Thoracic aorta (tissue), 2 donors: ENCODE data around the gene MARCHF6. TPM values are rescaled to one million over a fixed set of nuclear protein-coding genes. Genes with fewer than 3 reads are reported as not detected.
A peak's percentile ranks its signal among the peaks of the same experiment; 100 is the strongest.

ENCODE experiments used
- ATAC-seq: fragments of 150-250 bp; one replicate; pipeline ENCODE4 v1.8.0; 2017; ENCODE audit warnings: low read depth; ENCODE audit not compliant: insufficient number of reproducible peaks, low FRiP score
- DNase-seq: peaks from one replicate; pipeline ENCODE4 v3.0.0-alpha.2; 2020; ENCODE audit warnings: low spot score
- H3K27ac ChIP-seq, 2 donors: fragments of 200-600 bp; sonication (generic); 1 replicate in 1 of 2; 2 replicates in 1 of 2; pipeline ENCODE4 v1.5.1; 2016; ENCODE audit warnings: mild to moderate bottlenecking in 2 of 2, moderate library complexity in 2 of 2
- H3K27me3 ChIP-seq: fragments of 200-600 bp; sonication (generic); replicated peaks from 2 replicates; pipeline ENCODE4 v1.6.0; 2016; ENCODE audit warnings: mild to moderate bottlenecking; ENCODE audit not compliant: insufficient read depth
- H3K36me3 ChIP-seq: fragments of 200-600 bp; sonication (generic); one replicate; pipeline ENCODE4 v1.5.1; 2016
- H3K4me1 ChIP-seq, 2 donors: fragments of 200-600 bp; sonication (generic); 1 replicate in 1 of 2; 2 replicates in 1 of 2; pipeline versions ENCODE4 v1.5.1 to v1.6.0; 2016; ENCODE audit warnings: low read depth in 2 of 2, mild to moderate bottlenecking in 1 of 2; ENCODE audit not compliant: control insufficient read depth in 1 of 2
- H3K4me3 ChIP-seq: fragments of 200-600 bp; sonication (generic); 2 replicates; pipeline ENCODE4 v1.5.1; 2016; ENCODE audit warnings: mild to moderate bottlenecking
- H3K9me3 ChIP-seq: fragments of 200-600 bp; sonication (generic); 2 replicates; pipeline ENCODE4 v1.5.1; 2016
- total RNA-seq, 2 donors: library from RNA; depleted of rRNA; stranded (reverse); fragments of >200 nt; gene quantifications; one replicate each; pipeline versions ENCODE4 v1.1.0 to v1.2.3, GENCODE V29; 2016
- TF ChIP-seq, protein P1 (sequence below): fragments of 200-600 bp; sonication (generic); IDR thresholded peaks from one replicate; pipeline ENCODE4 v1.5.1; 2019; ENCODE audit warnings: antibody characterized with exemption

MARCHF6 gene
- total RNA-seq, 2 donors from 2014 or later, result 86.9 to 95.2 TPM

DNA sequence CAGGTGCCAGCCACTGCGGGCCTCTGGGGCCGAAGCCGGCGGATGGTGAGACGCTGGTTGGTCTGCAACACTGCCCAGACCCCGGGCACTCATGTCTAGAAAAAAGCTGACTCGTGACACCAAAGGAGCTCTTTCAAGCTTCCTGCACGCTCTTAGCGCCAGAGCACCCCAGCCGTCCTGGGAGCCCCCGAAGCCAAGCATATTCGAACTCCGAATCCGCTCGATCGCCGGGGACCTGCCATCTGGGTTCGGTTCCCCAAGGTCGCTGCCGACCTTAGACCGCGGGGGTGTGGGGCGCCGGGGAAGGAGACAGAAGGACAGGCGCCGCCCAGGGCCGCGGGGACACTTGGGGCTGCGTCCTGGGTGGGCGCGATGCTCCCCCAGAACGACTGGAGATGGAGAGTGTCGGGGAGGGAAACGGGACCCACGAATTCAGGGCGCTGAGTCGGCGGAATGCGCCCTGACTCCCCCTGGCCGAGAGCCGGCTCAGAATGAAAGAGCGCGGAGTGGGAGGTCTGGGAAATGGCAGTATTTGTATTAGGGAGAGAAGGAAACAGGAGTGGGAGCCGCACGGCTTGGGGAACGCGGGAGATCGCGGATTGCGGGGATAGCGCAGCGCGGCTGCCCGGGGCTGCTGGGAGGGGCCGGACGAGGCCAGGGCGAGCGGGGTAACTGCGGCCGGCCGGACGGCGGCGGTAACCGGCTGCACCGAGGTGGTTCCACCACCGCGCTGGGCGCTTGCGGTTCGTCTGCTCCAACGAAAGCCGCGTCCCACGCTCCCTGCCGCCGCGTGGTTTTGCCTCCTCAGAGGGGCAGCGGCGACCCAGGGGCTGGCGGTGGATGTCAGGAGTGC is 20.1 kb upstream of the MARCHF6 start:
- Histone ChIP-seq H3K36me3 (no peaks in the 10 kb centered on the region), H3K4me3 (peak overlapping the region; percentile 85), H3K4me1 (peaks cover 10 to 39% of the 10 kb centered on the region in 2 donors), H3K9me3 (no peaks in the 10 kb centered on the region), H3K27ac (no peak overlapping the region), H3K27me3 (no peaks in the 10 kb centered on the region)
- ATAC-seq (no peak), DNase-seq (no peak)
- TF ChIP-seq, protein P1, sequence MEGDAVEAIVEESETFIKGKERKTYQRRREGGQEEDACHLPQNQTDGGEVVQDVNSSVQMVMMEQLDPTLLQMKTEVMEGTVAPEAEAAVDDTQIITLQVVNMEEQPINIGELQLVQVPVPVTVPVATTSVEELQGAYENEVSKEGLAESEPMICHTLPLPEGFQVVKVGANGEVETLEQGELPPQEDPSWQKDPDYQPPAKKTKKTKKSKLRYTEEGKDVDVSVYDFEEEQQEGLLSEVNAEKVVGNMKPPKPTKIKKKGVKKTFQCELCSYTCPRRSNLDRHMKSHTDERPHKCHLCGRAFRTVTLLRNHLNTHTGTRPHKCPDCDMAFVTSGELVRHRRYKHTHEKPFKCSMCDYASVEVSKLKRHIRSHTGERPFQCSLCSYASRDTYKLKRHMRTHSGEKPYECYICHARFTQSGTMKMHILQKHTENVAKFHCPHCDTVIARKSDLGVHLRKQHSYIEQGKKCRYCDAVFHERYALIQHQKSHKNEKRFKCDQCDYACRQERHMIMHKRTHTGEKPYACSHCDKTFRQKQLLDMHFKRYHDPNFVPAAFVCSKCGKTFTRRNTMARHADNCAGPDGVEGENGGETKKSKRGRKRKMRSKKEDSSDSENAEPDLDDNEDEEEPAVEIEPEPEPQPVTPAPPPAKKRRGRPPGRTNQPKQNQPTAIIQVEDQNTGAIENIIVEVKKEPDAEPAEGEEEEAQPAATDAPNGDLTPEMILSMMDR, result peak; percentile 32

DNA sequence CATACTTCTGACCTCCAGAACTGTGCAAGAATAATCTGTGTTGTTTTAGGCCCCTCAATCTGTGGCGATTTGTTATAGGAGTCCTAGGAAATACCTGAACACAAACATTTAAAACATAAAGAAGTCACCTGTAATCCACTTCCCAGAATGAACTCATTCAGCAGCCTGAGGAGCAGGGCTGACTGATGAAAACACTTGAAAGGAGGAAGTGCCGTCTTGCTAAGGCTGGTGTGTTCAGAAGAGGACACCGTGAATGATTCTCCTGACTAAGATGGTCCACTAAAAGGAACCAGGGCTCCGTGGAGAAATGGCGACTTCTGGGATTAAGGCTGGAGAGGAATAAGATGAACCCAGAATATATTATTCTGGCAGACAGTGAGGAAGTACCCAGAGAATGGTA is 18.7 kb upstream of the MARCHF6 start:
- H3K36me3 ChIP-seq, result no peaks in the 10 kb centered on the region
- TF ChIP-seq, protein P1, result no peak
- DNase-seq (no peak), ATAC-seq (no peak)
- no peaks in the 10 kb centered on the region for H3K9me3 ChIP-seq
- no peaks in the 10 kb centered on the region for H3K27me3 ChIP-seq
- peaks cover 10 to 28% of the 10 kb centered on the region in 2 donors for H3K4me1 ChIP-seq
- no peak overlapping the region for H3K27ac ChIP-seq
- H3K4me3 ChIP-seq, result no peak overlapping the region

DNA sequence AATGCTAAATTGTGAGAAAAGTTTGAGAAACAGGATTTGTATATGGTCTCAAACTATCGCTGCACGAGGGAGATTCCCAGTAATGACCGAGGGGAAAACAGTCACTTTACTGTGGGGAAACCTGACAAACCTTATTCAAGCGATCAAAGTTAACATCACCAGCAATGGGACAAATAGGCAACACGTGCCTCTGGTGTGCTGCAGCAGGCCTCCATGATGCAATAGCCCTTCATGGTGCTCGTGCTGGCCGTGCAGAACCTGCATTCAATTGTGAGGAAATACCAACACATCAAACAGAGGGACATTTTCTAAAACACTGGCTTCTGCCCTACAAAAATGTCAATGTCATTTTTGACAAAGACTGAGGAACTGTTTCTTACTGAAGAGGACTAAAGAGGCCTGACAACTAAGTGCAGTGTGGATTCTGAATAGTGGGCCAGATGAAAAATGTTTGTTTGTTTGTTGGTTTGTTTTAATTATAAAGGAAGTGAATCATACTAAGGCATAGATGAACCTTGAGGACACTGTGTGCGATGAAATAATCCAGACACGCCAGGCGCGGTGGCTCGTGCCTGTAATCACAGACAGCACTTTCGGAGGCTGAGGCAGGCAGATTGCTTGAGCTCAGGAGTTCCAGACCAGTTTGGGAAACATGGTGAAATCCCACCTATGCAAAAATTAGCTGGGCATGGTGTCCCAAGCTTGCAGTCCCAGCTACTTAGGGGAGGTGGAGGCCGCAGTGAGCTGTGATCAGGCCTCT is 17.6 kb upstream of the MARCHF6 start:
- Histone ChIP-seq H3K4me1 (peaks cover 3 to 17% of the 10 kb centered on the region in 2 donors), H3K4me3 (no peak overlapping the region), H3K27me3 (no peaks in the 10 kb centered on the region), H3K36me3 (no peaks in the 10 kb centered on the region), H3K9me3 (no peaks in the 10 kb centered on the region), H3K27ac (no peak overlapping the region)
- DNase-seq (no peak), ATAC-seq (no peak)
- TF ChIP-seq, protein P1, result no peak

DNA sequence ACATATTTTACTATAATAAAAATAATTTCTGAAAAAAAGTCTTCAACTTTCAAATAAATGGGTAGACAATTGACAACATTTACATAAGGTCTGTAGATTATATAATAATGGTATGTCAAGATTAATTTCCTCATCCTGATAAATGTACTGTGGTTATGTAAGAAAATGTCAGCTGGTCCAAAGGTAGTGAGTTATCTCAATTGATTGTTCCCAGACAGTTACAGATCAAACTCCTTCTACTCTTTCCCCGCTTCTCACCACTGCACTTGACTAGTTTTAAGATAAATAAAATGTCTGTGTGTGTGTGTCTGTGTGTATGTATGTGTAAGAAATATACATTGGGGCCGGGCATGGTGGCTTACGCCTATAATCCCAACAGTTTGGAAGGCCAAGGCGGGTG is 16.4 kb upstream of the MARCHF6 start:
- Histone ChIP-seq H3K27me3 (no peaks in the 10 kb centered on the region), H3K4me3 (no peak overlapping the region), H3K36me3 (no peaks in the 10 kb centered on the region), H3K9me3 (no peaks in the 10 kb centered on the region), H3K27ac (no peak overlapping the region), H3K4me1 (peaks cover 0 to 5% of the 10 kb centered on the region in 2 donors)
- TF ChIP-seq, protein P1, result no peak
- DNase-seq (no peak), ATAC-seq (no peak)

DNA sequence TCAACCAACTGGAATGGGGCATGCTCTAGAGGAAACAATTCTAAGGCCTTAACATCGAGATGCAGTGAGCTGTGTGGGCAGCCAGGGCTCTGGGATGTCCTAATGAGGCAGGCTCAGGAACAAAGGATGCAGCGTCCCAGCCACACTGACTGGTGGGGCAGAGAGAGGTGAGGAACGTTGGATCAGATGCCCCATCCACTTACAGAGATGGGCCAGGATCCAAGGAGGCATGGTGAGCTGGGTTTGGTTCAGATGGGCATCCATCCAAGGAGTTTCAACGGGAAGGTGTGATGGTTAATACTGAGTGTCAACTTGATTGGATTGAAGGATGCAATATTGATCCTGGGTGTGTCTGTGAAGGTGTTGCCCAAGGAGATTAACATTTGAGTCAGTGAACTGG is 15.5 kb upstream of the MARCHF6 start:
- DNase-seq, result no peak
- Histone ChIP-seq H3K4me1 (no peaks in the 10 kb centered on the region), H3K36me3 (no peaks in the 10 kb centered on the region), H3K4me3 (no peak overlapping the region), H3K27me3 (no peaks in the 10 kb centered on the region), H3K9me3 (no peaks in the 10 kb centered on the region), H3K27ac (no peak overlapping the region)
- ATAC-seq, result no peak
- TF ChIP-seq, protein P1, result no peak
